ENCODE measurements around the gene COL9A3.

DNA sequence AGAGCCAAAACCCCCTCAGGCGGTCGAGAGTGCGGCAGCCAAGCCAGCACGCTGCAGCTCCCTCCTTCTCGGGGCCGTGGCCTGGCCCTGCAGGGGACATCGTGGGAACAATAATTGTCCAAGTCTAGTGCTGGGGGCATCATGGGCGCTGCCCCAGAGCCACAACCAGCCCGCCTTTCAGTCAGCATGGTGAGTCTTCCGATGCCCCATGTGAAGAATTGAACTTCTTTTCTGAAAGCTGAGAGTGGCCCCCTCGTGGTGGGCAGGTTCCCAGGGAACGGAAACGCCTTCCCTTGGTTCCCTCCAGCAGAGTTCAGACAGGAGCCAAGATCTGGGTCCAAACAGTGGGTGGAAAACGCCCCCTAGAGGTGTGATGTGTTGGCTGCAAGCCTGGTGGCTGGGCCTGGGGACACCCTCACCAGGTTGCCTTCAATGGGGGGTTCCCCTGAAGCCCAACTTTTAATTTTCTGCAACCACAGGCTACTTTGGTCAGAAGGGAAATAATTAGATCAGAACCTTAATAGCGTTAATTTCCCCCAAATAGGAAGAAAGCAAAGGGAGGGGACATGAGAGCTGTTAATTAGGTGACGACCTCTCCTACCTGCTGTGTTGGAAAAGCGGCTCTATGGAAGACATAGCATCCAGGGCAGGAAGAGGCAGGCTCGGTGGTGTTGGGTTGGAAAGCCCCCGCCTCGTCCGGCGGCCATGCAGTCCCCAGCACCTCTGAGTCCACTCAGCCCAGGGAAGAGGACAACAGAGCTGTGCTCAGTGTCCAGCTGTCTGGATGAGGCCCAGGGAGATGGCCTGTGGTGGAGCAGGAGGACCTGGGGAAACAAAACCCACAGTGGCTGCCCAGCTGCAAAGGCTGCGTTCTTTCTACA is 25.3 kb upstream of the COL9A3 start:
- TF ChIP-seq, protein P1, sequence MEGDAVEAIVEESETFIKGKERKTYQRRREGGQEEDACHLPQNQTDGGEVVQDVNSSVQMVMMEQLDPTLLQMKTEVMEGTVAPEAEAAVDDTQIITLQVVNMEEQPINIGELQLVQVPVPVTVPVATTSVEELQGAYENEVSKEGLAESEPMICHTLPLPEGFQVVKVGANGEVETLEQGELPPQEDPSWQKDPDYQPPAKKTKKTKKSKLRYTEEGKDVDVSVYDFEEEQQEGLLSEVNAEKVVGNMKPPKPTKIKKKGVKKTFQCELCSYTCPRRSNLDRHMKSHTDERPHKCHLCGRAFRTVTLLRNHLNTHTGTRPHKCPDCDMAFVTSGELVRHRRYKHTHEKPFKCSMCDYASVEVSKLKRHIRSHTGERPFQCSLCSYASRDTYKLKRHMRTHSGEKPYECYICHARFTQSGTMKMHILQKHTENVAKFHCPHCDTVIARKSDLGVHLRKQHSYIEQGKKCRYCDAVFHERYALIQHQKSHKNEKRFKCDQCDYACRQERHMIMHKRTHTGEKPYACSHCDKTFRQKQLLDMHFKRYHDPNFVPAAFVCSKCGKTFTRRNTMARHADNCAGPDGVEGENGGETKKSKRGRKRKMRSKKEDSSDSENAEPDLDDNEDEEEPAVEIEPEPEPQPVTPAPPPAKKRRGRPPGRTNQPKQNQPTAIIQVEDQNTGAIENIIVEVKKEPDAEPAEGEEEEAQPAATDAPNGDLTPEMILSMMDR (IDR thresholded peaks at IDR 0.05; ENCODE audit: low read depth, low read length), result peak; percentile 98
- TF ChIP-seq EZH2phosphoT487 (IDR thresholded peaks at IDR 0.05; ENCODE audit: low read depth), result no peak

Data from OCI-LY3 (cell line).